Adrenal gland (tissue), 5 donors: ENCODE data around the gene PLCB1.

Experiments
- CTCF ChIP-seq, 6 experiments: fragments of 450-650 bp in 4 of 6; fragments of 200-600 bp in 2 of 6; sonication (generic) in 1 of 6; IDR thresholded peaks; 1 replicate in 5 of 6; 2 replicates in 1 of 6; pipeline versions ENCODE4 v1.5.1 to v1.8.0; 2016 to 2021; ENCODE audit warnings: antibody characterized with exemption in 6 of 6, mild to moderate bottlenecking in 2 of 6, moderate library complexity in 1 of 6
- POLR2A ChIP-seq, 2 donors: fragments of 450-650 bp; IDR thresholded peaks; one replicate each; pipeline ENCODE4 v1.6.1; 2017; ENCODE audit warnings: antibody characterized with exemption in 2 of 2, mild to moderate bottlenecking in 2 of 2, moderate library complexity in 1 of 2
- donor health status: DM: no; HTN: no; CAD: no.

- TF ChIP-seq CTCF (IDR thresholded peaks at IDR 0.05) (no peak), POLR2A (IDR thresholded peaks at IDR 0.05) (no peak)
Measured at GRCh38 chr20:8670893-8671215, 538.8 kb downstream of the PLCB1 start.
